NCI-H524 treated with DMSO at 0.1 percent for 48 hours (cell line): ENCODE results near the gene RNF40.
"Not testable (repeated sequence)": the region's sequence is repeated elsewhere in the genome, so short reads cannot be mapped to it uniquely, and the experiment has no call there.

Experiments
- DNase-seq: peaks from one replicate; lab custom pipeline; 2025; lab: John Stamatoyannopoulos, UW

Gene RNF40

DNA sequence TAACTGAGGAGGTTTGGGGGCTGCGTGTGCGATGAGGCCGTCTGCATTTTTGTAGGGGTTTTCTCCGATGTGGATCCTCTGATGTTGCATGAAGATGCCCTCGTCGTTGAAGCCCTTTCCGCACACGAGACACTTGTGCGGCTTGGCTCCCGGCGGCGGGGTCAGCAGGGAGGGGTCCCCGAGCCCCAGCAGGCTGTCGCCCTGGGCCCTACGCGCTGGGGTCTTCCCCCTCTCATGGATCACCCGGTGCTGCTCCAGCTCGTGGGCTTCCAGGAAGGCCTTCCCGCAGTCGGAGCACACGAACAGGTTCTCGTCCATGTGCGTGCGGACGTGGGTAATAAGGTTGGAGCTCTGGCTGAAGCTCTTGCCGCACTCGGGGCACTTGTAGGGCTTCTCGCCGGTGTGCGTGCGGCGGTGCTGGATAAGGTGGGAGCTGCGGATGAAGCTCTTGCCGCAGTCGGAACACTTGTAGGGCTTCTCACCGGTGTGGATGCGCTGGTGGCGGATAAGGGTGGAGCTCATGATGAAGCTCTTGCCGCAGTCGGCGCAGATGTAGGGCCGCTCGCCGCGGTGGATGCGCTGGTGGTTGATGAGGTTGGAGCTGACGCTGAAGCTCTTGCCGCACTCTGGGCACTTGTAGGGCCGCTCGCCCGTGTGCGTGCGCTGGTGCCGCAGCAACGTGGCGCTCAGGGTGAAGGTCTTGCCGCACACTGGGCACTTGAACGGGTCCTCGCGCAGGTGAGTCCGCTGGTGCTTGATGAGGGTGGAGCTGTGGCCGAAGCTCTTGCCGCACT, 20.6 kb downstream of the RNF40 start:
- no peak for DNase-seq

DNA sequence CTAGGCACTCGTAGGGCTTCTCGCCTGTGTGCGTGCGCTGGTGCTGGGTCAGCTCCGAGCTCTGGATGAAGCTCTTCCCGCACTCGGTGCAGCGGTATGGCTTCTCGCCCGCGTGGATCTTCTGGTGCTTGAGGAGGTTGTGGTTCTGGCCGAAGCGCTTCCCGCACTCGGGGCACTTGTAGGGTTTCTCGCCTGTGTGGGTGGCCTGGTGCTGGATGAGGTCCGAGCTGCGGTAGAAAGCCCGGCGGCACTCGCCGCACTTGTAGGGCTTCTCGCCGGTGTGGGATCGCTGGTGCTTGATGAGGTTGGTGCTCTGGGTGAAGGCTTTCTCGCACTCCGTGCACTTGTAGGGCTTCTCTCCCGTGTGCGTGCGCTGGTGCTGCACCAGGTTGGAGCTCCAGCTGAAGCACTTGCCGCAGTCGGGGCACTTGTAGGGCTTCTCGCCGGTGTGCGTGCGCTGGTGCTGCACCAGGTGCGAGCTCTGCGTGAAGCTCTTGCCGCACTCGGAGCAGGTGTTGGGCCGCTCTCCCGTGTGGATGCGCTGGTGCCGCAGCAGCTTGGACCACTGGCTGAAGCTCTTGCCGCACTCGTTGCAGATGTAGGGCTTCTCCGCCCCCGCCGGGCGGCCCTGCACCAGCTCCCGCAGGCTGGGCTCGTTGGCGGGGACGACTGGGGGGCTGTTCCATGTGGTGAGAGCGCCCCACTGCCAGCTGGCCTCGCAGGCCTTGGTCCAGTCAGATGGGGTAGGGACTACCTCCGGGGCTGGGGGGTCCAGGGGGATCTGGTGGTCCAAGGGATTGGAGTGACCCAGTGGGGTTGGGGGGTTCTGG, 21.4 kb downstream of the RNF40 start:
- no peak for DNase-seq

DNA sequence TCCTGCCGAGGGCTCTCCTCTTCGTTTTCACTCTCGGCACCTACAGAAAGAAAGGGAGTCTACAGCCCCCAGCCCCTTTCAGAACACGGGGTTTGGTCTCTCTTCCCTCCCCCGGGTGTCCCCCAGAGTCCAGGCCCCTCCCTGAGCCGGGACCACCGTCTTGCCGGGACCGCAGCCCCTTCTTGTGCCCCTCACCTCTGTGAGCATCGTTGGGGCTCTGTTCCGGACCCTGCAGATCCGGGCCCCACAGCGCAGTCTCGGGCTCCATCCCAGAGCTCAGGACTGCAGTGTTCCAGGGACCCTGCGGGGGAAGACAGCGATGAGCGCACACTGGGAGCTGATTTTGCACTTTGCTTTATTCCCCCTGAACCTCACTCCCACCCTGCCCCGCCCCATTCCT, 22.1 kb downstream of the RNF40 start:
- DNase-seq: no peak

DNA sequence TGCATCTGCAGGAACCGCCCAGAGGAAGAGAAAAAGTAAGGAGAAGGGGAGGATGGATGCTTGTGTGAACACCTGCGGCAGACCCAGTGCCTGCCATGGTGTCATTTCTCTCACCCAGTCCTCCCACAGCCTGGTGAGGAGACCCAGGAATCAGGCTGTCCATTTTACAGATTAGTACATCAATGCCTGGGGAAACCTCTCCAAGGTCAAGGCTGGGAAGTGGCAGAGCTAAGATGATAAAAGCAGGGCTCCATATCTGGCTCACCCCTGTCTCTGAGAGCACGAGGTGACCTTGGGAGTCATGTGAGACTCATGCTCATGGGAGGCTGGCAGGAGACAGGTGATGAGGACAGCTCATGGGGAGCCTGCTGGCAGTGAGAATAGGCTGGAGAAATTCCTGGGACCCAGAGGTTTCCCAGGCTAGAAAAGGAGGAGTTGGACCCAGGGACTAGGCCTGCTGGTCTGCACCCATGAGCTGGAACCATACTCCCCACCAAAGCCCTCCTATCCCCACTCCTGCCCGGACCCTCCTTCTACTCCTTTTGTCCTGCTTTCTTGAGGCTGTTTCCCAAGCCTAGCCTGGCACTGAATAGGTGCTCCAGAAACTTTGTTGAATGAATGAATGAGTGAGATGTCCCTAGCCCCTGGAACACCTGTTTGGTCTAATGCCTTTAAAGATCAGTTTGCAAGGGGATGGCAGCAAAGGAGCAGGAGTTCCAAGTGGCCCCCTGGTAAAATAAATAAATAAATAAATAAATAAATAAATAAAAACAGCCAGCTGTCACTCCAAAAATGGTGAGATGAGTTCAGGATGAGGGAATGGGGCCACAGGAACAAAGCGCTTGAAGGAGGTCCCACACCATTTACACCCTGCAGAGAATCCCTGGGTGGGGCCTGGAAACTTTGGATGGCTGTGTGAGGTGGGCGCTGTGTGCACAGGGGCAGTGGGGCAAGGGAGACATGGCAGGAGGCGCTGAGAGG, 23.3 kb downstream of the RNF40 start:
- no peak for DNase-seq

DNA sequence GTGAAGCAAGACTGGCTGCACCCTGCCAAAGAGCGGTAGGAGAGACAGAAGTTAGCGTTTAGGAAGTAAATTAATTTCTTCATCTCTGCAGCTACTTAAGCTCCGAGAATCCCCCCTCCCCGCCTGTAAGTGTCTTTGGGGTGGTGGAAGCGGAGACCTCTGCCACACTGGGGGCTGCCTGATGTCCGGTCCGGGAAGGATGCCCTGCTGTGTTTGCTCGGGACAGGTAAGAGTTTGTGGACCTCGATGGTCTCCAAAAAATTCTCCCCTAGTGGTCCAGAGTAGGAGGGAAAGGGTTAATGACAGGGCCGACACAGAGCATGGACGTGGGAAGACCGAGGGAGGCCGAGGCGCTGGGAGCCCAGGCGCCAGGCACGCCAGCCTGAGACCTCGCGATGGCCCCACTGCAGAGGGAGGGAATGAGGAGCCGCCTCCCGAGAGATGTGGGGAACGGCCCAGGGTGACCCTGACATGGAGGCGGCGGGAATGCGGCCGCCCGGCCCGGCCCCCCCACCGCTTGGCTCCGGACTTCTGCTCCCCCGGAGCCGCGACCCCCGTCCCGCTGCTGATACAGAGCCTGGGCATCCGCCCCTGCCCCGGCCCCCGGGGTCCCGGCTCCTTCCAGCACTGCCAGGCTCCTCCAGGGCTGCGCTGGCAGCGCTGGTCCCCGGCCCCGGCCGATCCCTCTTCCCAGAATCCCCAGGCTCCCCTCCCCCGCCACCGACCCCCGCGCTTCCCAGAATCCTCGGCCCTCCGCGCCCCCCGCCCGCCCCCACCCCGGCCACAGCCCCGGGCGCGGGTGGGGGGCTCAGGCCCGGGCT, 24.2 kb downstream of the RNF40 start:
- DNase-seq: no peak

DNA sequence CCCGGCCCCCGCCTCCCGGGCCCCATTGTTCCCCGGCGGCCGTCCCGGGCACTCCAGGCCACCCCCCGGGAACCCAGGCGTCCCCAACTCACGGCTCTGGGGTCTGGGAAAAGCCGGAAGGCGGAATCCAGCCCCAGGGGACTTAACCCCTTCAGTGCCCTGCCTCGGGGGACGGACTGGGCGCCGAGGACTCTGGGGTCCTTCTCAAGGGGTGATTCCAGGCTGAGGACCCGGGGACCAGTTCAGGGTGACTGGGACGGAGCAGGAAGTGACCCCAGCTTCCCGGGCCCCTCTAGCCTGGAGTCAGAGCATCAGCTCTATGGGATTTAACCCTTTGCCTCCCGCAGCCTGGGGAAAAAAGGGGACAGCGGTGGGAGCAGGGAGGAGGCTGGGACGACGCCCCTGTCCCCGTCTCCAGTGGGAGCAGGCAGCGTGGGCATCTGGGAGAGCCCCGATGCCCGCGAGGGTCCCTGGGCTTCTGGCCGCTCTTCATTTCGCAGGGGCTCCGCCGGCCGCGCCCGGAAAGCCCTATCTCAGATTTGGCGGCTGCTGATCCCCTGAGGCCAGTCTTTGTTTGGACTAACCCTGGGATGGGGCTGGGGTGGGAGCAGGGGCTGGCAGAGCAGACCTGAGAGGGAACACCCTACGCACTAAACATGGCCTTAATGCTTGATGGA, 25.0 kb downstream of the RNF40 start, which contains the start of gene ZNF629:
TSS of gene ZNF629 (minus strand) at position 270 of the 677 bp plus-strand sequence. CDS start 2,723 bp downstream, outside the sequence.
- DNase-seq: no peak

DNA sequence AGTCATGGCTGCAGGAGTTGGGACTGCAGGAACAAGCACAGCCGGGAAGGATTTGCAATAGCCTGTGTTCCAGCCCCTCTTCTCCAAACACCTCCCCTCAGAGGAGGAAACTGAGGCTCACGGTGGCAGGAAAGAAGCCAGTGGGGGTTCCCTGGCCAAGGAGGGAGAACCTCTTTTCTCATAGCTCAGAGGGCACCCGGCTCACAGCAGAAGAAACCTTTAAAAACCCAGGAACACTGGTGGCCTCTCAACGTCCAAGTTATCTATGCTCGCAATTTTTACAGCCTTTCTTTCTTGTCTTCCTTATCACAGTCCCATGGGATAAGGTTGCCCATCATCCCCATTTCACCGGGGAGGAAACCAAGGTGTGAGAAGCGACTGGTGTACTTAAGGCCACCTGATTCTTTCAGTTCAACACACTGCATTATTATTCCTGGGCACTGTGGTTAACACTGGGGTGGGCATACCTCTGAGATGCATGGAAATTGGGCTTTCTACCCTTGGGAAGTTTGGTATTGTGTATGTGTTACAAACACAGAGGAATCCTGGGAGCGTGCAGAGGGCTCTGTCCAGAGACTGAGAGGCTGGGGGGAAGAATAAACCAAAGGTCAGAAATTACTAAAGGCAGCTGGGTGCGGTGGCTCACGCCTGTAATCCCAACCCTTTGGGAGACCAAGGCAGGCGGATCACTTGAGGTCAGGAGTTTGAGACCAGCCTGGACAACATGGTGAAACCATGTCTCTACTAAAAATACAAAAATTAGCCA, 25.7 kb downstream of the RNF40 start:
- no peak for DNase-seq

DNA sequence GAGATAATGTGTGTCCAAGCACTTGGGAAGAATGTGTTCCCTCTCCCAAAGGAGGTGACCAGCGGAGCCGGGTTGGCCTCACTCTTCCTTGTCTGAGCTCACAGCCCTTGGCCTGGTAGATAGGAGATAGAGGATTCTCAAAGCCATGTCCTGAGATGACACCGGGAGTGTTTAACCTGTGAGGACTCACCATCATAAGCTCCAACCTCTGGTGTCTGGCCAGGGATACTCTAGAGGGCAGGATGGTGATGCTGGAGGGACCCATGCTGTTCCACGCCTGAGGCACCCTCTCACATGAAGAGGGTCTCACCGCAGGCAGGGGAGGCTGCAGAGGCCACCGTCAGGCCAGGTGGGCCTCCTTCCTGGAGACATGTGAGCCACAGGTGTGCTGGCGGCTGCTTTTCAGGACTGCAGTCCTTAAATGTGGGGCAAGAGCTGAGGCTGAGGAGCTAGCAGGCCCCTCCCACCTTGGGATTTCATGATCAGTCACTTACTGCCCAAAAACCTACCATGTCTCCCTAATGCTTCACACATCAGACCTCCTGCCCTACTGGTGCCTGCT, 31.5 kb downstream of the RNF40 start:
- DNase-seq: no peak

DNA sequence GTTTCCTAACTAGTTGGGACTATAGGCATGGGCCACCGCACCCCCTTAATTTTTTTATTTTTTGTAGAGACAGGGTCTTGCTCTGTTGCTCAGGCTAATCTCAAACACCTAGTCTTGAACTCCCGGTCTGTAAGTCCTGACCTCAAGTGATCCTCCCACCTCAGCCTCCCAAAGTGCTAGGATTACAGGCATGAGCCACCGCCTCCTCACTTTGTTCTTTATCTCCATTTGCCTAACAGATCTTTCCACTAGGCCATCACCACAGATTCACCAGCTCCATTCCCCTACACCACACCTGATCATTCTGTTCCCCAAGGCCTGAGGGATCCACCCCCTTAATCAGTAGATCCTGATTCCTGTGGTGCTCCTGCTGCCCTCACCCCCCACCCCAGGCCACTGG, 32.5 kb downstream of the RNF40 start:
- DNase-seq: no peak

DNA sequence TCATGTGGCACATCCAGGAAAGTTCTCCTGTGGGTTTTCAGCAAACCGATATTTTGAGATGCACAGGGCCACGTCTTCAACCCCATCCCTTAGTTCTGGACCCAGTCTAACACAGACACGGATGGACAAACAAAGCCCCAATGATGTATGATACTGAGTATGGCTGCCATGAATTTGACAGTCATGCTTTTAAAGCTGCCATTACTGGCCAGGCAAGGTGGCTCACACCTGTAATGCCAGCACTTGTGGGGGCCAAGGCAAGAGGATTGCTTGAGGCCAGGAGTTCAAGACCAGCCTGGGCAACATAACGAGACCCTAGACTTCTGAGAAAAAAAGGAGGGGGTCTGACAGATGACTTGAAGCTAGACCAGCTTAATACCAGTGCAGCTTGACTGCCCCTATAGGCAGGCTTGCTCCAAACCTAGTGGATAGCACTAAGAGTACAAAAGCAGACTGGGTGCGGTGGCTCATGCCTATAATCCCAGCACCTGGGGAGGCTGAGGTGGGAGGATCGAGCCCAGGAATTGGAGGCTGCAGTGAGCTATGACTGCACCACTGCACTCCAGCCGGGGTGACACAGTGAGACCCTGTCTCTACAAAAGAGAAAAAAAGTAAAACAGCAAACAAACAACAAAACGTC, 35.7 kb downstream of the RNF40 start:
- no peak for DNase-seq

DNA sequence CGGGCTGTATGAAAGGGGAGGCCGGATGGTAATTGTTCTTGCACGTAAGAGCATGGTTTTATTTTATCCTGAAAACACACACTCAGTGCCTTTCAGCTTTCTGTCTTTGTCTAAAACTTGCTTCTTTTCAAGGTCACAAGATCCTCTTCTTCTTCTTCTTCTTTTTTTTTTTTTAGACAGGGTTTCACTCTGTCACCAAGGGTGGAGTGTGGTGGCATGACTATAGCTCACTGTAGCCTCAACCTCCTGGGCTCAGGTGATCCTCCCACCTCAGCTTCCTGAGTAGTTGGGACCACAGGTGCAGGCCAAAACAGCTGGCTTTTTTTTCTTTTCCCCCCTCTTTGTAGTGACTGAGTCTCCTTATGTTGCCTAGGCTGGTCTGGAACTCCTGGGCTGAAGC, 40.8 kb downstream of the RNF40 start:
- DNase-seq: no peak

DNA sequence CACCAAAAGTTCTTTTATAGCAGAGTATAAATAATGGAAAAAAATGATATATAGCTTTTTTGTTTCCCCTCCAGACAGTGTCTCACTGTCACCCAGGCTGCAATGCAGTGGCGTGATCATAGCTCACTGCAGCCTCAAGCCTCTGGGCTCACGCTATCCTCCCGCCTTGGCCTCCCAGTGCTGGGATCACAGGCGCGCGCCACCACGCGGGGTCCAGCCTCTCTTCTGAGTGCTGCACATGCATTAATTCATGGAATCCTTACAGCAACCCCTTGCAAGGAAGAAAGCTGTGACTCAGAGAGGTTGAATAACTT, 42.9 kb downstream of the RNF40 start:
- DNase-seq: no peak

DNA sequence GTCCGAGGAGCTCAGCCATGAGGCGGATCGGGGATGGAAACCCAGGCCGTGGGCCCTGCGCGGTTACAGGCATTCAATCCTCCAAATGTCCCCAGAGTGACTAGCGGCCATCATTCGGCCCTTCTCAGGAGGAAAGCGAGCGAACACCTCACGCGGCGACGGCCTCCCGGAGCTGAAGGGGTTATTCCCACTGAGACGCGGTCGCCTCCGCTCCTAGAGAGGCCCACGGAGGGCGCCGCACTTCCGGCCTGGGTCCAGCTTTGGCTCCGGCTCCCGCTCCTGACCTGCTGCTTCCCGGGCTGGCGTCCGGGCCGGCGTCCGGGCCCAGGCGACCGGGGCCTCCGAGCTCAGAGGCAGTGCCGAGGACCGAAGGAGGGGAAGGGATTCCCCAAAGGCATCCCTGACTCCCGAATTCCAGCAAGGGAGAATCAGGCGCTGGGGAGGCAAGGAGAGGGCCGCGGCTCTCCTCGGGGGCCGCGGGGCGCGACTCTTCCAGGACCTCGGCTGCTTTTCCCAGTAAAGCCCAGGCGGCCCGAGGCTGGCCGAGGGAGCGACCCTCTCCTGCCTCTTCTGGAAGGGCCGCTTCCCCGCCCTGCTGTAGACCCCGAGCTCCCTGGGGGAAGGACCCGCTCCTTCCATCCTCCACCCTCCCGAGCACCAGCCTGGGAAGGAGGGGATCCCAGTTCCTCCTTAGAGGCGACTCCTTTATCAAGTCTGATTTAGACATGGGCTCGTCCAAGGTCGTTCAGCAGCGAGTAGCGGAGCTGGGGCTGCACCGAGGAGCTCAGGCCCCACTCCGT, 43.4 kb downstream of the RNF40 start:
- DNase-seq: peak; percentile 11

DNA sequence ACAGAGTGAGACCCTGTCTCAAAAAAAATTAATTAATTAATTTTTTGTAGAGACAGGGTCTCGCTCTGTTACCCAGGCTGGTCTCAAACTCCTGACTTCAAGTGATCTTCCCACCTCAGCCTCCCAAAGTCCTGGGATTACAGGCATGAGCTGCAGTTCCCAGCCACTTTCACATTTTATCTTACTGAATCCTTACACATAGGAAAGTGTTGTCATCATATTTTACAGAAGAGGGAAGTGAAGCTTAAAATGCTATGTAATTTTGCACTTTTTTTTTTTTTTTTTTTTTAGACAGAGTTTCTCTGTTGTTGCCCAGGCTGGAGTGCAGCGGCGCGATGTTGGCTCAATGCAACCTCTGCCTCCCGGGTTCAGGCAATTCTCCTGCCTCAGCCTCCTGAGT, 46.0 kb downstream of the RNF40 start:
- no peak for DNase-seq

DNA sequence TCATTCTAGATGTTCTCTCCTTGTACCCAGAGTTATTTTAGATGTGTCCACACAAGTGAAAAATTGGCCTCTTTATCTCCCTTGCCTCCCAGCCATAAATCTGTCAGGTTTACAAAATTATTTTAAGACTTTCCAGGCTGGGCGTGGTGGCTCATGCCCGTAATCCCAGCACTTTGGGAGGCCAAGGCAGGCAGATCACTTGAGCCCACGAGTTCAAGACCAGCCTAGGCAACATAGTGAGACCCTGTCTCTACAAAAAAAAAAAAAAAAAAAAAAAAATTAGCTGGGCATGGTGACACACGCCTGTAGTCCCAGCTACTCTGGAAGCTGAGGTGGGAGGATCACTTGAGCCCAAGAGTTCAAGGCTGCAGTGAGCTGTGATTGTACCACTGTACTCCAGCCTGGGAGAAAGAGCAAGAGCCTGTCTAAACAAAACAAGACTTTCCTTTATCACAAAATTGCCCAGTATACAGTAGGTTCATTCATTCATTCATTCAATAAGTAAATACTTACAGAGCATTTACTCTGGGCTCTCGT, 46.8 kb downstream of the RNF40 start:
- DNase-seq: not testable (repeated sequence)

DNA sequence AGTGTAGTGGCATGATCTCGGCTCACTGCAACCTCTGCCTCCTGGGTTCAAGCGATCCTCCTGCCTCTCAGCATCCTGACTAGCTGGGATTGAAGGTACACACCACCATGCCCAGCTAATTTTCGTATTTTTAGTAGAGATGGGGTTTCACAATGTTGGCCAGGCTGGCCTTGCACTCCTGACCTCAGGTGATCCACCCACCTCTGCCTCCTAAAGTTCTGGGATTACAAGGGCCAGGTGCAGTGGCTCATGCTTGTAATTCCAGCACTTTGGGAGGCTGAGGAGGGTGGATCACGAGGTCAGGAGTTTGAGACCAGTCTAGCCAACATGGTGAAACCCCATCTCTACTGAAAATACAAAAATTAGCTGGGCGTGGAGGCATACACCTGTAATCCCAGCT, 47.6 kb downstream of the RNF40 start:
- DNase-seq: not testable (repeated sequence)

DNA sequence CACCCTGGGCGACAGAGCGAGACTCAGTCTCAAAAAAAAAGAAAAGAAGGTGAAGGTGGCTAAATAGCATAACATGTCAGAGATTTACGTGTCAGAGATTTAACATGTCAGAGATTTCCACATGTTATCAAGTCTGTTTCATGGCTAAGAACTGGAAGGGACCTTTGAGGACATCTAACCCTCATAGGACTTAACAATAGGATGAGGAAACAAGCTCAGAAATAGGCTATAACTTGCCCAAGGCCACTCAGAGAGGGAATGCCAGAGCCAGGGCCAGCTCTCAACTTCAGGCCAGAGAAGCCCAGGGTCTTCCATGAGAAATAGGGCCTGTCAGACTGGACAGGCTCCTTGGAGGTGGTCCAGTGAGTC, 51.7 kb downstream of the RNF40 start:
- DNase-seq: no peak

DNA sequence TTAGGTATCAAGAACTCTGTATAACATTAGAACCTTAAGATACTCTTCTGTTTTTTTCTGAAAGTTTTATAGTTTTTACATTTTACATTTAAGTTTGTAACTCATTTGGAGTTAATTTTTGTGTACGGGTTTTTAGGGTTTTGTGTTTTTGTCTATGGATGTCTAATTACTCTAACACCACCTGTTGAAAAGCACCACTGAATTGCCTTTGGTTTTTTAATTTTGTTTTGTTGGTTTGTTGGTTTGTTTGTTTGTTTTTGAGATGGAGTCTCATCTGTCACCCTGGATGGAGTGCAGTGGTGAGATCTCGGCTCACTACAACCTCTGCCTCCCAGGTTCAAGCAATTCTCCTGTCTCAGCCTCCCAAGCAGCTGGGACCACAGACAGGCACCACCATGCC, 54.6 kb downstream of the RNF40 start:
- no peak for DNase-seq
